Activated gamma-delta T cell treated with Interleukin-2 at 50 U/mL for 16 hours (primary cell): ENCODE results near the gene IQSEC1.

ENCODE experiments used
- DNase-seq: peaks from one replicate; pipeline ENCODE4 v3.0.0-alpha.2; 2020

Gene IQSEC1

GRCh38 chr3:13073326-13074005, at the start of gene IQSEC1:
Gene IQSEC1 (minus strand): TSS chr3:13073429. CDS start chr3:13073014, 415 bp downstream.
- DNase-seq, result peak; percentile 68

GRCh38 chr3:13122081-13123012, 49.1 kb upstream of the IQSEC1 start:
- no peak for DNase-seq

GRCh38 chr3:13121553-13122001, 48.3 kb upstream of the IQSEC1 start:
- no peak for DNase-seq

- no peak for DNase-seq
Observed at GRCh38 chr3:13120928-13121552, 47.8 kb upstream of the IQSEC1 start.

GRCh38 chr3:13120289-13120927, 47.2 kb upstream of the IQSEC1 start:
- no peak for DNase-seq

GRCh38 chr3:13119471-13120220, 46.4 kb upstream of the IQSEC1 start:
- DNase-seq, result no peak

GRCh38 chr3:13116426-13116825, 43.2 kb upstream of the IQSEC1 start:
- no peak for DNase-seq

GRCh38 chr3:13115991-13116390, 42.8 kb upstream of the IQSEC1 start:
- no peak for DNase-seq

GRCh38 chr3:13115576-13115910, 42.3 kb upstream of the IQSEC1 start:
- no peak for DNase-seq

GRCh38 chr3:13114811-13115575, 41.8 kb upstream of the IQSEC1 start:
- DNase-seq, result no peak

GRCh38 chr3:13113346-13114330, 40.4 kb upstream of the IQSEC1 start:
- DNase-seq, result no peak

GRCh38 chr3:13112521-13113345, 39.5 kb upstream of the IQSEC1 start:
- no peak for DNase-seq

- DNase-seq, result no peak
Observed at GRCh38 chr3:13111873-13112520, 38.8 kb upstream of the IQSEC1 start.

GRCh38 chr3:13111173-13111872, 38.1 kb upstream of the IQSEC1 start:
- DNase-seq, result no peak

GRCh38 chr3:13110678-13111116, 37.5 kb upstream of the IQSEC1 start:
- peak; percentile 30 for DNase-seq

- DNase-seq, result no peak
Observed at GRCh38 chr3:13109516-13109915, 36.3 kb upstream of the IQSEC1 start.

GRCh38 chr3:13108861-13109260, 35.6 kb upstream of the IQSEC1 start:
- DNase-seq, result no peak

- DNase-seq, result no peak
Observed at GRCh38 chr3:13107661-13108060, 34.4 kb upstream of the IQSEC1 start.
